Globus pallidus (tissue), 1 donor: ENCODE data around the gene CALM3.
A peak's percentile ranks its signal among the peaks of the same experiment; 100 is the strongest.
"Not testable (repeated sequence)": the region's sequence is repeated elsewhere in the genome, so short reads cannot be mapped to it uniquely, and the experiment has no call there.

Experiments used
- DNase-seq: peaks from one replicate; pipeline ENCODE4 v3.0.0-alpha.2; 2015; ENCODE audit warnings: low spot score

Gene CALM3

GRCh38 chr19:46615966-46616365, 14.8 kb downstream of the CALM3 start:
- DNase-seq, result no peak

GRCh38 chr19:46616631-46617322, 15.6 kb downstream of the CALM3 start:
- DNase-seq, result no peak

GRCh38 chr19:46617601-46618000, 16.5 kb downstream of the CALM3 start:
- no peak for DNase-seq

- no peak for DNase-seq
Measured at GRCh38 chr19:46618670-46619231, 17.6 kb downstream of the CALM3 start.

GRCh38 chr19:46620267-46620666, 19.1 kb downstream of the CALM3 start:
- DNase-seq, result no peak

- no peak for DNase-seq
Measured at GRCh38 chr19:46620716-46621115, 19.6 kb downstream of the CALM3 start.

- DNase-seq, result no peak
Measured at GRCh38 chr19:46621191-46622117, 20.3 kb downstream of the CALM3 start.

GRCh38 chr19:46622118-46622446, 21.0 kb downstream of the CALM3 start:
- DNase-seq, result no peak

- DNase-seq, result no peak
Measured at GRCh38 chr19:46623915-46624502, 22.9 kb downstream of the CALM3 start.

GRCh38 chr19:46624958-46625661, 24.0 kb downstream of the CALM3 start, which contains the start of gene PTGIR:
Gene PTGIR (minus strand): TSS chr19:46625089. CDS start chr19:46624225, 864 bp downstream.
- no peak for DNase-seq

- DNase-seq, result no peak
Measured at GRCh38 chr19:46625731-46626130, 24.6 kb downstream of the CALM3 start.

GRCh38 chr19:46626446-46626845, 25.3 kb downstream of the CALM3 start:
- DNase-seq, result no peak

- not testable (repeated sequence) for DNase-seq
Measured at GRCh38 chr19:46628970-46629369, 27.8 kb downstream of the CALM3 start.

GRCh38 chr19:46629546-46630025, 28.5 kb downstream of the CALM3 start:
- DNase-seq, result no peak

GRCh38 chr19:46630586-46631205, 29.6 kb downstream of the CALM3 start:
- no peak for DNase-seq

- DNase-seq, result no peak
Measured at GRCh38 chr19:46631481-46631880, 30.4 kb downstream of the CALM3 start.

- DNase-seq, result no peak
Measured at GRCh38 chr19:46633130-46633529, 32.0 kb downstream of the CALM3 start.

GRCh38 chr19:46634045-46634655, 33.0 kb downstream of the CALM3 start:
- peak; percentile 77 for DNase-seq

GRCh38 chr19:46634656-46635218, 33.6 kb downstream of the CALM3 start:
- DNase-seq, result no peak
